Measurements from ENCODE around the gene HMGB2. TPM values are rescaled to one million over a fixed set of nuclear protein-coding genes. Genes with fewer than 3 reads are reported as not detected.
A peak's percentile ranks its signal among the peaks of the same experiment; 100 is the strongest.

HMGB2 gene
- polyA plus RNA-seq, 3 donors: 129 to 299 (median 248) TPM

GRCh38 chr4:173318648-173319211 is 15.4 kb downstream of the HMGB2 start:
- no peaks in the 10 kb centered on the region for H3K9me3 ChIP-seq (replicated peaks in 1 of 2; ENCODE audit: control insufficient read depth in 1 of 2, insufficient read depth in 1 of 2, low read length in 2 of 2)
- H2AFZ ChIP-seq (ENCODE audit: insufficient read depth, low read depth, low read length, poor library complexity, severe bottlenecking): no peak overlapping the region
- no peak overlapping the region for H3K9ac ChIP-seq (ENCODE audit: insufficient read depth, low read length, poor library complexity, severe bottlenecking)
- H3K9me3 Mint-ChIP-seq: no peaks in the 10 kb centered on the region
- no peak overlapping the region for H3K4me2 ChIP-seq (replicated peaks; ENCODE audit: extremely low read depth, low read length, poor library complexity, severe bottlenecking)
- H3K27ac ChIP-seq (ENCODE audit: low read depth in 1 of 2, low read length in 2 of 2): peak overlapping the region in 1 of 2 donors; percentile 11
- no peak overlapping the region for H3K4me3 Mint-ChIP-seq
- H4K20me1 ChIP-seq (ENCODE audit: insufficient read depth, low read length): no peaks in the 10 kb centered on the region
- H3K27me3 Mint-ChIP-seq (ENCODE audit: low read depth in 3 of 3): no peaks in the 10 kb centered on the region
- peaks cover 3% of the 10 kb centered on the region for H3K79me2 ChIP-seq (ENCODE audit: insufficient read depth, low read length)
- no CpG with 5 or more reads among the region's 3 CpGs for WGBS (ENCODE audit: insufficient coverage)
- intact Hi-C loops (cut with micrococcal nuclease): loop anchor here (2.0 to 10.0 kb wide), 3 partner anchors 98 to 176 kb away; no protein-coding TSS in a partner anchor
- peak; percentile 77 for TF ChIP-seq CTCF (IDR thresholded peaks at IDR 0.05)
- no peak overlapping the region for H3K4me3 ChIP-seq (replicated peaks in 1 of 3; ENCODE audit: low read depth in 2 of 3, low read length in 3 of 3)
- no peaks in the 10 kb centered on the region for H3K27me3 ChIP-seq (ENCODE audit: control insufficient read depth in 2 of 2, insufficient read depth in 2 of 2, low read length in 2 of 2)
- peak; percentile 25 to 64 (median 62) for DNase-seq
- peaks cover 74 to 78% of the 10 kb centered on the region in 2 donors for H3K36me3 ChIP-seq (replicated peaks in 1 of 2; ENCODE audit: control insufficient read depth in 1 of 2, insufficient read depth in 2 of 2, low read length in 2 of 2)
- H3K27ac Mint-ChIP-seq: peak overlapping the region in 3 of 7 donors; percentile 35 to 83 (median 69)
- H3K36me3 Mint-ChIP-seq: peaks cover 24 to 30% of the 10 kb centered on the region in 2 donors
- peaks cover 15% of the 10 kb centered on the region for H3K4me1 Mint-ChIP-seq
- peaks cover 12 to 17% of the 10 kb centered on the region in 2 donors for H3K4me1 ChIP-seq (ENCODE audit: control insufficient read depth in 1 of 2, insufficient read depth in 2 of 2, low read length in 2 of 2)

- H2AFZ ChIP-seq (ENCODE audit: insufficient read depth, low read depth, low read length, poor library complexity, severe bottlenecking): no peak overlapping the region
- Mint-ChIP-seq H3K27me3 (ENCODE audit: low read depth in 3 of 3) (no peaks in the 10 kb centered on the region), H3K4me1 (peaks cover 15% of the 10 kb centered on the region), H3K4me3 (no peak overlapping the region), H3K9me3 (no peaks in the 10 kb centered on the region), H3K27ac (peak overlapping the region in 2 of 7 donors; percentile 3 to 28), H3K36me3 (peaks cover 25 to 31% of the 10 kb centered on the region in 2 donors)
- H3K9ac ChIP-seq (ENCODE audit: insufficient read depth, low read length, poor library complexity, severe bottlenecking): no peak overlapping the region
- H3K27me3 ChIP-seq (ENCODE audit: control insufficient read depth in 2 of 2, insufficient read depth in 2 of 2, low read length in 2 of 2): no peaks in the 10 kb centered on the region
- no peaks in the 10 kb centered on the region for H4K20me1 ChIP-seq (ENCODE audit: insufficient read depth, low read length)
- H3K79me2 ChIP-seq (ENCODE audit: insufficient read depth, low read length): peaks cover 3% of the 10 kb centered on the region
- no peaks in the 10 kb centered on the region for H3K9me3 ChIP-seq (replicated peaks in 1 of 2; ENCODE audit: control insufficient read depth in 1 of 2, insufficient read depth in 1 of 2, low read length in 2 of 2)
- intact Hi-C loops (cut with micrococcal nuclease): loop anchor here (2.0 to 10.0 kb wide), 3 partner anchors 99 to 177 kb away; no protein-coding TSS in a partner anchor
- peaks cover 75 to 77% of the 10 kb centered on the region in 2 donors for H3K36me3 ChIP-seq (replicated peaks in 1 of 2; ENCODE audit: control insufficient read depth in 1 of 2, insufficient read depth in 2 of 2, low read length in 2 of 2)
- H3K4me3 ChIP-seq (replicated peaks in 1 of 3; ENCODE audit: low read depth in 2 of 3, low read length in 3 of 3): no peak overlapping the region
- H3K27ac ChIP-seq (ENCODE audit: low read depth in 1 of 2, low read length in 2 of 2): no peak overlapping the region
- H3K4me2 ChIP-seq (replicated peaks; ENCODE audit: extremely low read depth, low read length, poor library complexity, severe bottlenecking): no peak overlapping the region
- no peak for TF ChIP-seq CTCF (IDR thresholded peaks at IDR 0.05)
- no peak for DNase-seq
- H3K4me1 ChIP-seq (ENCODE audit: control insufficient read depth in 1 of 2, insufficient read depth in 2 of 2, low read length in 2 of 2): peaks cover 12 to 17% of the 10 kb centered on the region in 2 donors
Observed at GRCh38 chr4:173318240-173318639, 15.9 kb downstream of the HMGB2 start.
